Measurements from ENCODE around the gene KBTBD8. TPM values are rescaled to one million over a fixed set of nuclear protein-coding genes. Genes with fewer than 3 reads are reported as not detected.

KBTBD8 gene
- total RNA-seq, 1 donor from 2014 or later: 4.8 TPM

- H3K27me3 Mint-ChIP-seq: peaks cover 13% of the 10 kb centered on the region
Observed at GRCh38 chr3:66956742-66957141, 41.4 kb upstream of the KBTBD8 start.

DNA sequence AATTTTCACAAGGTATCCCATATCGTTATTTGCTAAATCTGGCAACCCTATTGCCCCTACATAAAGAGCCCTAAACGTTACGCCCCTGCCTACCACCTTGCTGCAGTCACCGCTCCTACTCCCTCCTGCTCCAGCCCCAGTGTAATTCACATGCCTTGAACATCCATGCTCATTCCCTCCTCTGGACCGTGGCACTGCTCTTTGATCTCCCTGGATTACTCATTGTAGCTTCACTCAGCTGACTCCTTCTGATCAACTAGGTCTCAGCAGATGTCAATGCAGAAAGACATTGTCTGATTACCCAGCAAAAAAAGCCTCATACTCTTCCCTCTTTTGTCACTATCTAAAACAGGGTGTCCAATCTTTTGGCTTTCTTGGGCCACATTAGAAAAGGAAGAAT, 40.7 kb upstream of the KBTBD8 start:
- DNase-seq (ENCODE audit: extremely low spot score, unreplicated experiment): no peak
- Mint-ChIP-seq H3K36me3 (no peaks in the 10 kb centered on the region), H3K27ac (no peak overlapping the region), H3K27me3 (peaks cover 16% of the 10 kb centered on the region), H3K4me3 (no peak overlapping the region), H3K4me1 (ENCODE audit: unreplicated experiment) (no peaks in the 10 kb centered on the region), H3K9me3 (peaks cover 4% of the 10 kb centered on the region)
- TF ChIP-seq, protein P1, sequence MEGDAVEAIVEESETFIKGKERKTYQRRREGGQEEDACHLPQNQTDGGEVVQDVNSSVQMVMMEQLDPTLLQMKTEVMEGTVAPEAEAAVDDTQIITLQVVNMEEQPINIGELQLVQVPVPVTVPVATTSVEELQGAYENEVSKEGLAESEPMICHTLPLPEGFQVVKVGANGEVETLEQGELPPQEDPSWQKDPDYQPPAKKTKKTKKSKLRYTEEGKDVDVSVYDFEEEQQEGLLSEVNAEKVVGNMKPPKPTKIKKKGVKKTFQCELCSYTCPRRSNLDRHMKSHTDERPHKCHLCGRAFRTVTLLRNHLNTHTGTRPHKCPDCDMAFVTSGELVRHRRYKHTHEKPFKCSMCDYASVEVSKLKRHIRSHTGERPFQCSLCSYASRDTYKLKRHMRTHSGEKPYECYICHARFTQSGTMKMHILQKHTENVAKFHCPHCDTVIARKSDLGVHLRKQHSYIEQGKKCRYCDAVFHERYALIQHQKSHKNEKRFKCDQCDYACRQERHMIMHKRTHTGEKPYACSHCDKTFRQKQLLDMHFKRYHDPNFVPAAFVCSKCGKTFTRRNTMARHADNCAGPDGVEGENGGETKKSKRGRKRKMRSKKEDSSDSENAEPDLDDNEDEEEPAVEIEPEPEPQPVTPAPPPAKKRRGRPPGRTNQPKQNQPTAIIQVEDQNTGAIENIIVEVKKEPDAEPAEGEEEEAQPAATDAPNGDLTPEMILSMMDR (conservative IDR thresholded peaks at IDR 0.05): no peak

More at GRCh38 chr3:66956742-66957141, 41.4 kb upstream of the KBTBD8 start:
- H3K9me3 Mint-ChIP-seq: peaks cover 2% of the 10 kb centered on the region
- no peaks in the 10 kb centered on the region for H3K4me1 Mint-ChIP-seq (ENCODE audit: unreplicated experiment)
- H3K27ac Mint-ChIP-seq: no peak overlapping the region
- H3K36me3 Mint-ChIP-seq: no peaks in the 10 kb centered on the region
- TF ChIP-seq, protein P1 (conservative IDR thresholded peaks at IDR 0.05): no peak
- no peak overlapping the region for H3K4me3 Mint-ChIP-seq
- no peak for DNase-seq (ENCODE audit: extremely low spot score, unreplicated experiment)

GRCh38 chr3:66958067-66958466, 40.0 kb upstream of the KBTBD8 start:
- DNase-seq (ENCODE audit: extremely low spot score, unreplicated experiment): no peak
- Mint-ChIP-seq H3K9me3 (peaks cover 4% of the 10 kb centered on the region), H3K4me3 (no peak overlapping the region), H3K36me3 (no peaks in the 10 kb centered on the region), H3K27me3 (peaks cover 19% of the 10 kb centered on the region), H3K4me1 (ENCODE audit: unreplicated experiment) (no peaks in the 10 kb centered on the region), H3K27ac (no peak overlapping the region)
- TF ChIP-seq, protein P1 (conservative IDR thresholded peaks at IDR 0.05): no peak

GRCh38 chr3:66962664-66963063, 35.4 kb upstream of the KBTBD8 start:
- no peak overlapping the region for H3K4me3 Mint-ChIP-seq
- TF ChIP-seq, protein P1 (conservative IDR thresholded peaks at IDR 0.05): no peak
- no peak for DNase-seq (ENCODE audit: extremely low spot score, unreplicated experiment)
- H3K27me3 Mint-ChIP-seq: peaks cover 24% of the 10 kb centered on the region
- no peak overlapping the region for H3K27ac Mint-ChIP-seq
- H3K4me1 Mint-ChIP-seq (ENCODE audit: unreplicated experiment): no peaks in the 10 kb centered on the region
- H3K36me3 Mint-ChIP-seq: no peaks in the 10 kb centered on the region
- H3K9me3 Mint-ChIP-seq: peaks cover 4% of the 10 kb centered on the region

- Mint-ChIP-seq H3K27ac (no peak overlapping the region), H3K4me3 (no peak overlapping the region), H3K27me3 (peaks cover 18% of the 10 kb centered on the region), H3K36me3 (no peaks in the 10 kb centered on the region), H3K9me3 (no peaks in the 10 kb centered on the region), H3K4me1 (ENCODE audit: unreplicated experiment) (peaks cover 16% of the 10 kb centered on the region)
- DNase-seq (ENCODE audit: extremely low spot score, unreplicated experiment): no peak
- TF ChIP-seq, protein P1 (conservative IDR thresholded peaks at IDR 0.05): no peak
Observed at GRCh38 chr3:66971245-66971644, 26.9 kb upstream of the KBTBD8 start.

All from type B pancreatic cell (in vitro differentiated cells).